GM08714 (cell line): ENCODE results near the gene MUC4.

Experiments
- H3K4me3 ChIP-seq: fragments of 200-500 bp; sonication (Bioruptor generic); 2 replicates; pipeline ENCODE4 v1.5.1; 2014; ENCODE audit warnings: mild to moderate bottlenecking, low read length, inconsistent platforms
- ZNF274 ChIP-seq: IDR thresholded peaks from 2 replicates; pipeline ENCODE4 v1.6.1; 2012; ENCODE audit warnings: mild to moderate bottlenecking, low read depth, low read length

The MUC4 gene

DNA sequence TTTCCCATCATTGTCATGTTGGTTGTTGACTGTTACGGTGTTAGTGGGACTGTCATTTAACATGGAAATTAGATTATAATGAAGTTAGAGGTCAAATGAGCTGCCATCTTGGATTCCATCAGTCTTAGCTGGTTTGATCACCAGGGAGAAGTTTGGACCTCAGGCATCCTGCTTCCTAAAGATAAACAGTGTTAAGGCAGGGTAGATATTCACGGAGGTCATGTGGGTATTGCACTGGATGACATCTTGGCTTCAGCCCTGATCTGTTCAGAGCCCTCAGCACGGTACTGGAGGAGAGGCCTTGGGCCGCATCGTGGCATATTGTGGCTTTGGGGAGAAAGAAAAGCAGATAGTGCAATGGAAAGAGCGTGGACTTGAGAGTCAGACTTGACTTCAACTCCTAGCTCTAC, 102.0 kb downstream of the MUC4 start:
- TF ChIP-seq ZNF274: no peak
- no peak overlapping the region for H3K4me3 ChIP-seq

DNA sequence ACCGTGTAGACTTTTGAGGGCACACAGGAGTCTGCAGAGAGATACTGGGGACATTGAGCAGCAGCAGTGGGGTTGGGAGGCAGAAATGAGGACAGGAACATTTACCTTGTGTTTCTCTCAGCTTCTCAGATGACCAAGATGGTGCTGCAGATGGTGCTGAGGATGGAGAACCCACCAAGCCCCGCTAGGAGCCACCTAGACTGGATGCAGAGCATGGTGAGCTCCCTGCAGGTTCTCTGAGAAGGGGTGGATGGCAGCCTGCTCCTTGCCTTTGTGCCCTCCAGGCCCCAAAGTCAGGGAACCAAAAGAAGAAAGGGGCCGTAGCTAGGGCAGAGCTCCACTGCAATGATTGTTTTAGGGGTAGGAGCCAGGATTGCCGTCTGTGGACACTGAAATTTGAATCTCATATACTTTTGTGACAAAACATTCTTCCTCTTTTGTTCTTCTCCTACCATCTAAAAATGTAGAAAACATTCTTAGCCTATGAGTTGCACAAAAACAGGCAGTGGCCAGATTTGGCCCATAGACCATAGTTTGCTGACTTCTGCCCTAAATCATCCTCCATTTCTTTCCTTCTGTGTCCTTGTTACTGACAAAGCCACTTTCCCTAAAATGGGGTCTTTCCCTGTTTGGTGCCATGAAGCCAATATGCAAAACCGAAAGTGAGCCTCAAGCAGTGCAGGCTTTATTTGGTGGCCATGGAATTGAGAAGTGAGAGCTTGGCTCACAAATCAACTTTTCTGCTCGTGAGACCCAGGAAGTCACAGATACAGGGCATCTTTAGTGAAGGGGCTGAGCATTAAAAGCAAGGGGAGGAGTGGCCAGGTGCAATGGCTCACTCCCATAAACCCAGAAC, 102.9 kb downstream of the MUC4 start:
- H3K4me3 ChIP-seq: no peak overlapping the region
- TF ChIP-seq ZNF274: no peak

GRCh38 chr3:195708061-195708460, 103.7 kb downstream of the MUC4 start:
- no peak for TF ChIP-seq ZNF274
- no peak overlapping the region for H3K4me3 ChIP-seq

DNA sequence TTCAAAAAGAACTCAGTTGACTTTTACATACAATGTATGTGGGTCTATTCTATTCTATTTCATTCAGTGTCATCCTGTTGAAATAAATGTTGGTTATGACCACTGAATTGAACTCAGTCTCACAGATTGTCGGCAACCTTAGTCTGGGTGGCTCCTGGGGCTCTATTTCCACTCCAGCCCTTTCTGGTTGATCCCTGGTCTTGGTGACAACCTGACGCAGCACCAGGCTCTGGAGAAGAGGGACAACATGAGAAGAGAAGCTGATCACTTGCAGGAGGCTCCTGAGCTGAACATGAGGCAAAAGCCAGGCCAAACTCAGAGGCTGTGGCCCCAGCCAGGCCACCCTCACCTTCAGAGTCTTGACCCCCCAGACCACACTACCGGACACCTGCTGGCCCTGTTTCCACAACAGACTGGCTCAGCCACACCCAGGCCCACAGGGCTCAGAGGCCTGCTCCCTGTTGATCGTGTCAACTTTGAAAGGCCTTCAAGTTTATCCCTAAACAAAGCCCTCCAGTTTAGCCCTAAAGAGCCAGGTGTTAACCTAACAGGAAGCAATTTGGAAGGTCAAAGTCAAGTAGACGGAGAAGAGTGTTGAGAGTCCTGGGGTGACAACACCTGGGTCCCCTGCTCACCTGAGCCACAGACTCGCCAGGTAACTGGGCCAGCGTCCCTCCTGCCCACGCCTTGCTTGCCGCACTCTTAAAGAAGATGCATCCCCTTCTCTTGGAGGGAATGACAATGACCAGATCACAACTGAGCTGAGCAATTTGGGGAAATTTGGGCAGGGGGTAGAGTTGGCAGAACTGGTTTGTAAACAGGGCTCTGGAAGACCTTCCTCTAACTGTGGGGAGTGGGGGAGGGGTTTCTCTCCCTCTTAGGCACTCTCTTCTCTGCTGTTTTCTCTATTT, 106.4 kb downstream of the MUC4 start:
- no peak for TF ChIP-seq ZNF274
- no peak overlapping the region for H3K4me3 ChIP-seq

- TF ChIP-seq ZNF274: no peak
- H3K4me3 ChIP-seq: no peak overlapping the region
Observed at GRCh38 chr3:195704433-195704999, 107.2 kb downstream of the MUC4 start.

DNA sequence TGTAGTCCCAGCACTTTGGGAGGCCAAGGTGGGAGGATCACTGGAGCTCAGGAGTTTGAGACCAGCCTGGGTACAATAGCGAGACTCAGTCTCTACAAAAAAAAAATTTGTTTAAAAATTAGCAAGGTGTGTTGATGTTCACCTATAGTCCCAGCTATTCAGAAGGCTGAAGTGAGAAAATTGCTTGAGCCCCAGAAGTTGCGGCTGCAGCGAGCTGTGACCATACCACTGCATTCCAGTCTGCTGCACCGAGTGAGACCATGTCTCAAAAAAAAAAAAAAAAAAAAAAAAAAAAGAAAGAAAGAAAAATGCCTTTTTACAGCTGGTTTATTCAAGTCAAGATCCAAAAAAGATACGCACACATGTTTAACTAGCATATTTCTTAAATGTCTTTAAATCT, 108.0 kb downstream of the MUC4 start:
- no peak overlapping the region for H3K4me3 ChIP-seq
- TF ChIP-seq ZNF274: 0 out of 2 replicates have a peak, but pooled peaks have one; percentile 10

- H3K4me3 ChIP-seq: no peak overlapping the region
- TF ChIP-seq ZNF274: no peak
Observed at GRCh38 chr3:195701042-195701915, 110.5 kb downstream of the MUC4 start.

GRCh38 chr3:195700319-195700718, 111.4 kb downstream of the MUC4 start:
- TF ChIP-seq ZNF274: no peak
- no peak overlapping the region for H3K4me3 ChIP-seq

DNA sequence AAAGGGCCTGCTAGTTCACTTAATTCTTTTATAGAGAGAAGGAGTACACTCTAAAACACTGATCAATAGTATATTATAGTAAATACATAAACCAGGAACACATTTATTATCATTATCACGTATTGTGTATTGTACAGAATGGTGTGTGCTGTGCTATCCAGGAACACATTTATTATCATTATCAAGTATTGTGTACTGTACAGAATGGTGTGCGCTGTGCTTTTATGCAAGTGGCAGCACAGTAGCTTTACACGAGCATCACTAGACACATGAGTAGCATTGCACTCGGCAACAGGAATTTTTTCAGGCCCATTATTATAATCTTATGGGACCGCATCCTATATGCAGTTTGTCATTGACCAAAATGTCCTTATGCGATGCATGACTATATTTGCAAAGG, 111.9 kb downstream of the MUC4 start:
- no peak overlapping the region for H3K4me3 ChIP-seq
- TF ChIP-seq ZNF274: no peak

DNA sequence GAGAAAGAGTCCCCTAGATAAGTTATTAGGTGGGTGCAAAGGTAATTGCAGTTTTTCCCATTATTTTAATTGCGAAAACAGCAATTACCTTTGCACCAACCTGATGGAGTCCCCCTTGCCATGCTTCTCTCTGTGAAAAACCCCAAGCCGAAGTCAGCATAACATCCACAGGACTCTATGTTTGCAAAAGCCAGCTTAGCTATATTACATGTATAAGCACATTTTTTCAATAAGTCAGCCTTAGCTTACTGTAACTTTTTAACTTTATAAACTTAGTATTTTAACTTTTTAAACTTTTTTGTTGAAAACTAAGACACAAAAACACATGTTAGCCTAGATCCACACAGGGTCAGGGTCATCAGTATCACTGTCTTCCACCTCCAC, 112.3 kb downstream of the MUC4 start:
- TF ChIP-seq ZNF274: no peak
- H3K4me3 ChIP-seq: no peak overlapping the region

DNA sequence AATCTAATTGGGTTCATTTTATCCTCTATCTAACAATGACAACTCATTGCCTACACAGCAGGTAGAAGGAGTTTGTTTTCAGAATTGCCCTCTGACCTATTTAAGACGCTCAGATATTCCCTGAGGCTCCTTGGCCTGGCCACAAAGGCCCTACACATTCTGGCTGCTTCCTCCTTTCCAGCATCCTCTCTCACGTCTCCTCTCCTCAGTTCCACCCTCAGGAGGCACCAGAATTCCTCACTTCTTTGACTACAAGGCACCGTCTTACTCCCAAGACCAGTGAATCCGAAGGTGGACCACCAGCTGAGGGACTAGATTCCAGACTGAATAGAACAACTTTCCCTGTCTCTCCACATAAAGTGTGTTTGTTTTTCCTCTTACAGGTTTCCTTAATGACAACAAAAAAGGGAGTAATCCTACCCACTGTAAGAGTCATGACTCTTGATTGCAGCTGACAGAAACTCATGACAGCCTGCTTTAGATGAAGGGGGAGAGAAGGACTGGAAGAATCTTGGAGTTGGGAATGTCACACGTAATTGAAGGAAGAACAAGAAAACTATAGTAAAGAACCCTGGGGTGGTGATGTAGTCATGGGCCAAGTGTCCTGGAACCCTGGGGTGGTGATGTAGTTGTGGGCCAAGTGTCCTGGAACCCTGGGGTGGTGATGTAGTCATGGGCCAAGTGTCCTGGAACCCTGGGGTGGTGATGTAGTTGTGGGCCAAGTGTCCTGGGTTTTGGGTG, 112.9 kb downstream of the MUC4 start:
- no peak overlapping the region for H3K4me3 ChIP-seq
- TF ChIP-seq ZNF274: no peak

GRCh38 chr3:195698325-195698646, 113.4 kb downstream of the MUC4 start:
- TF ChIP-seq ZNF274: no peak
- no peak overlapping the region for H3K4me3 ChIP-seq
